Measurements from ENCODE around the gene CYP11A1. TPM values are rescaled to one million over a fixed set of nuclear protein-coding genes. Genes with fewer than 3 reads are reported as not detected.
A peak's percentile ranks its signal among the peaks of the same experiment; 100 is the strongest.

CYP11A1 gene
- total and polyA plus RNA-seq, 3 donors from 2014 or later: 74.3 to 76.4 (median 76.2) TPM

DNA sequence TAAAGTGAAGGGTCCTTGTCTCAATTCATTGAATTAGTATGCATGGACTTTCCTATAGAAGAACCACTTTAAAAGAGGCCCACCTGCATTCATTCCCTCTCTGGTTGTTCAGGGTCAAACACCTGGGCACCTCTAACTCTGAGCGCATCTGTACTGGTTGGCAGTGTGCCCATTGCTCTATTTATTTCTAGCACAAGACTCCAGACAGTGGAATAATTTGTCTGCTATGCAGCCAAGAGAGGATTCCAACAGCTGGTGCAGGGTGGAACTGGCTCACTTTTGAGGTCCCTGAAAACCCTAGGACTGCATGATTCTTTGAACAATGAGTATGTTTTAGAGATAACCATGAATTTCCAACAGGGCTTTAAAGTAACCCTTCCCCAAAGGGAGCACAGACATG is 73.4 kb downstream of the CYP11A1 start:
- no peak overlapping the region for H3K4me3 ChIP-seq
- no peak overlapping the region for H3K27ac ChIP-seq
- TF ChIP-seq, protein P1, sequence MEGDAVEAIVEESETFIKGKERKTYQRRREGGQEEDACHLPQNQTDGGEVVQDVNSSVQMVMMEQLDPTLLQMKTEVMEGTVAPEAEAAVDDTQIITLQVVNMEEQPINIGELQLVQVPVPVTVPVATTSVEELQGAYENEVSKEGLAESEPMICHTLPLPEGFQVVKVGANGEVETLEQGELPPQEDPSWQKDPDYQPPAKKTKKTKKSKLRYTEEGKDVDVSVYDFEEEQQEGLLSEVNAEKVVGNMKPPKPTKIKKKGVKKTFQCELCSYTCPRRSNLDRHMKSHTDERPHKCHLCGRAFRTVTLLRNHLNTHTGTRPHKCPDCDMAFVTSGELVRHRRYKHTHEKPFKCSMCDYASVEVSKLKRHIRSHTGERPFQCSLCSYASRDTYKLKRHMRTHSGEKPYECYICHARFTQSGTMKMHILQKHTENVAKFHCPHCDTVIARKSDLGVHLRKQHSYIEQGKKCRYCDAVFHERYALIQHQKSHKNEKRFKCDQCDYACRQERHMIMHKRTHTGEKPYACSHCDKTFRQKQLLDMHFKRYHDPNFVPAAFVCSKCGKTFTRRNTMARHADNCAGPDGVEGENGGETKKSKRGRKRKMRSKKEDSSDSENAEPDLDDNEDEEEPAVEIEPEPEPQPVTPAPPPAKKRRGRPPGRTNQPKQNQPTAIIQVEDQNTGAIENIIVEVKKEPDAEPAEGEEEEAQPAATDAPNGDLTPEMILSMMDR (IDR thresholded peaks at IDR 0.05): no peak
- TF ChIP-seq POLR2A (IDR thresholded peaks at IDR 0.05): no peak
- H3K4me1 ChIP-seq: no peaks in the 10 kb centered on the region
- intact Hi-C loops (cut with DNase I; ENCODE audit: low total_unique reads): no loop called here
- WGBS, 2 donors: 42 to 69% methylated on average over 1 of the region's 1 CpG
- H3K27me3 ChIP-seq: no peaks in the 10 kb centered on the region
- H3K9me3 ChIP-seq: no peaks in the 10 kb centered on the region
- DNase-seq: no peak
- H3K36me3 ChIP-seq (ENCODE audit: low read depth, missing control alignments): no peaks in the 10 kb centered on the region

DNA sequence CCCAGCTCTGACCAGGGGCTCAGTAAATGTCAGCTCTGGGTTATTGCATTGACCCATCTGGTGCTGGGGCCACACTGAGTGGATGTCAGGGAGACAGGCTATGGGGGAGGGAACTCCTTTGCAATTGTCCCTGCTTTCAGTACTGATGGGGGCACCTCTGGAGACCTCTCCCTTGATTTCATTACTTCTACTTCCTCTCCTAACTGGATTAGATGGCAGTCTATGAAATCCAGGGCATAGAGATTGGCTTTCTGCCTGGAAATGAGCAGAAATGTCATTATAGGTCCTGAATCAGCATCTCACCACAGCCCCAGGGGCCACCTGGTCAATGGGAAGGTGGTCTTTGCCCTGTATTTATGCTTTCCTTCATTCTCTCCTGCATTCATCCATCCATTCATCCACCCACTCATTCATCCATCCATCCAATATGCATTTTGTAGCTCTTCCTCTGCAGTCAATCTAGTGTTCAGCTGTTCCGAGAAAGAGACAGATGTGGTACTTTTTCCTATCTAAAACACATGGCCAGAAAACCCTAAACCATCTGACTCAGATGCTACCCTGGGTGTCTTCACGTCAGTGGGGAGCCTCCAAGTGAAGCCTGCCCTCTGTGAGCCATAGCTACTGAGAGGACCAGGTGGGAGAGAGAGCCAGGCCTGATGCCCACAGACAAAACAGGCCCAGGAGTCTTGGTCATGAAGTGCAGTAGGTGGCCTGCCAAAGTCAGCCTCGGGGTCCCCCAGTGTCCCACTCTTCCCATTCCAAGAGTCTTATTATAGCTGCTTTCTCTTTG is 74.2 kb downstream of the CYP11A1 start:
- Histone ChIP-seq H3K36me3 (ENCODE audit: low read depth, missing control alignments) (no peaks in the 10 kb centered on the region), H3K4me1 (no peaks in the 10 kb centered on the region), H3K4me3 (no peak overlapping the region), H3K9me3 (no peaks in the 10 kb centered on the region), H3K27ac (no peak overlapping the region), H3K27me3 (no peaks in the 10 kb centered on the region)
- 73 to 90% methylated on average over 3 of the region's 3 CpGs for WGBS, 2 donors
- no peak for DNase-seq
- TF ChIP-seq, protein P1 (IDR thresholded peaks at IDR 0.05): no peak
- no peak for TF ChIP-seq POLR2A (IDR thresholded peaks at IDR 0.05)
- intact Hi-C loops (cut with DNase I; ENCODE audit: low total_unique reads): no loop called here

DNA sequence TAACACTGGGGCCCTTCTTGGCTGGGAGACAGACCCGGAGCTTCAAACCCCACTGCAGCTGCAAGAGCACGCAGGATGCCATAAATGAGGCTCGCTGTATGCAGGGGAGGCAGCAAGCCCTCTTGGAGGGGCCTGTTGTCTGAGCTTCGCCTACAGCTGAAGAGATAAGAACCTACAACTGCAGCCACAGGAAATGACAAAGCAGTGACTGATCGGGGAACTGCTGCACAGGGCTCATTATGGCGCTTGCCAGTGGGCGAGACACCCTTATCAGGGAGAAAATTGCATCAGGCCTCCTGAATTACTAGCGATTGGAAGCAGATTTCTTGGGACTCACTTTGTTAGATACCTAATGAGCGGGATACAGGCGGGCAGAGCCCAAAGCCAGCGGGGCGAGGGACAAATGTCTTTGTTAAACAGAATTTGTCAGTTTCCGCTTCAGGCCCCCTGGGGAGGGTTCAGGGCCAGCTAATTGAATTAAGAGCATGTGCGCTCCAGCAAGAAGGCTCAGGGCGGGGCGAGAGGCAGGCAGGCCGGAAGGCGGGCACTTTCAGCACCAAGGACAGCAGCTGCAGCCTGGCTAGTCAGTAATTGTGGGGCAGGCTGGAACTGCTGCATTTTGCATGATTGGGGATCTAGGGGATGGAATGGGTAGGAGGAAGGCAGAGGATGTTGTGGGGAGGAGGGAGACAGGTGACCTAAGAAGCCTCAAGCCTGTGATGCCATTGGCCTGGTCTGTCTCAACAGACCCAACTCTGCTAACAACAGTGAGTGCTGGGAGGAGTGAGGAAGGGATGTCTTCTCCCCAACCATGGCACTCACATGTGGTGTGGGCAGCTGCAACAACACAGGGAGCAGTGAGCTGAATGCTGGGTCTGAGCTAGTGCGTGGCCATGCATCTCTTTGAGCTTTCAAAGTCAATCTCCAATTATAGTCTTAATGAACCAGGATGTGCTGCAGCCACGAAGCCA is 76.1 kb downstream of the CYP11A1 start:
- Histone ChIP-seq H3K4me1 (no peaks in the 10 kb centered on the region), H3K4me3 (no peak overlapping the region), H3K27me3 (no peaks in the 10 kb centered on the region), H3K36me3 (ENCODE audit: low read depth, missing control alignments) (no peaks in the 10 kb centered on the region), H3K27ac (no peak overlapping the region), H3K9me3 (no peaks in the 10 kb centered on the region)
- intact Hi-C loops (cut with DNase I; ENCODE audit: low total_unique reads): no loop called here
- TF ChIP-seq, protein P1 (IDR thresholded peaks at IDR 0.05): no peak
- WGBS, 2 donors: 16 to 18% methylated on average over 20 of the region's 20 CpGs
- DNase-seq: peak; percentile 88

DNA sequence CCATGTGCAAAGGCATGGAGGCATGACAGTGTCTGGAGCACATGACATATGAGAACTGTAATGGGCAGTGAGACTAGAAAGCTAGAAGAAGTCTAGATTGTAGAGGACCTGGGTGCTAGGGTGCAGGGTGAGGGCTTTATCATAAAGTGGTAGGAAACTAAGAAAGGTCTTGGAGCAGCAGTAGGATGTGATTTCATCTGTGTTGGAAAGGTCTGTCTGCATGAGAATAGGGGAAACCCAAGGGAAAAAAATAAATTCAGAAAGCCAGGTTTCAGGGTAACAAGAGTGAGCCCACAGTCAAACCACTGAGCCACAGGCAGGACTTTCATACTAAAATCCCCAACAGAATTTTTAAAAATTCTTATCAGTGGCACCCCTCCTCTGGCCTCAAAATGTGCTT is 76.8 kb downstream of the CYP11A1 start:
- no peak overlapping the region for H3K27ac ChIP-seq
- no peak overlapping the region for H3K4me3 ChIP-seq
- H3K27me3 ChIP-seq: no peaks in the 10 kb centered on the region
- TF ChIP-seq, protein P1 (IDR thresholded peaks at IDR 0.05): no peak
- DNase-seq: no peak
- H3K4me1 ChIP-seq: no peaks in the 10 kb centered on the region
- no peaks in the 10 kb centered on the region for H3K9me3 ChIP-seq
- H3K36me3 ChIP-seq (ENCODE audit: low read depth, missing control alignments): no peaks in the 10 kb centered on the region
- intact Hi-C loops (cut with DNase I; ENCODE audit: low total_unique reads): no loop called here

All from testis (tissue), 3 donors.